Astrocyte of the cerebellum (primary cell): Measurements from ENCODE around the gene RTKN.

Source experiments
- DNase-seq: peaks from one replicate; pipeline ENCODE4 v3.0.0-alpha.2; 2011; ENCODE audit warnings: low read depth
- H3K4me3 ChIP-seq: 2 replicates; pipeline ENCODE4 v1.5.1; 2011; ENCODE audit warnings: mild to moderate bottlenecking, low read depth, low read length, moderate library complexity
- CTCF ChIP-seq: IDR thresholded peaks from 2 replicates; pipeline ENCODE4 v1.5.1; 2012; ENCODE audit warnings: low read length, low read depth, moderate library complexity, mild to moderate bottlenecking; ENCODE audit errors: missing control alignments
- in situ Hi-C: cut with HindIII; loops from 2 replicates; pipeline ENCODE4 v1.10.0; 2017; ENCODE audit warnings: low sequenced_read_pairs

The RTKN gene

DNA sequence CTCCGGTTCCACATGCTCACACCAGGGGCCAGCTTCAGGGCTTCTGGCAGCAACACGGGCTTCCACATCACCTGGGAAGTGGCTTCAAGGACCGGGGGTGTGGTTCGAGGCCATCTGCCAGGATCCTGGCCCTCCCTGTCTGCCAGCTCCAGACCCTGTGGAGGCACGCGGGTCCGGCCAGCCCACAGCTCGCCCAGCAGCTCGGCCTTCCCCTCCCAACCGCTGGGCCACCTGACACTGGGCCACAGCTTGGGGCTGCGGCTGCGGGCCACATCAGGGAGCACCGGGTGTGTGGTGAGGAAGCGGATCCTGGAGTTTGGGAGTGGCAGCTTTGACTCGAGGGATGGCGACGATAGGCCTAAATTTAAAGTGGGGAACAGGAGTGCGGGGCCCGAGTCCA is 27.3 kb downstream of the RTKN start:
- no peak for TF ChIP-seq CTCF
- DNase-seq: no peak
- peak overlapping the region; percentile 34 for H3K4me3 ChIP-seq
- in situ Hi-C loops: no loop called here

- TF ChIP-seq CTCF: no peak
- in situ Hi-C loops: no loop called here
- no peak for DNase-seq
- no peak overlapping the region for H3K4me3 ChIP-seq
Observed at GRCh38 chr2:74413001-74413698, 28.6 kb downstream of the RTKN start.

GRCh38 chr2:74407682-74408081 is 34.1 kb downstream of the RTKN start:
- TF ChIP-seq CTCF: no peak
- no peak for DNase-seq
- in situ Hi-C loops: no loop called here
- no peak overlapping the region for H3K4me3 ChIP-seq

GRCh38 chr2:74406035-74406434 is 35.7 kb downstream of the RTKN start:
- no peak for DNase-seq
- H3K4me3 ChIP-seq: no peak overlapping the region
- in situ Hi-C loops: no loop called here
- no peak for TF ChIP-seq CTCF

GRCh38 chr2:74401891-74402290 is 39.8 kb downstream of the RTKN start:
- no peak for TF ChIP-seq CTCF
- no peak overlapping the region for H3K4me3 ChIP-seq
- DNase-seq: no peak
- in situ Hi-C loops: no loop called here

GRCh38 chr2:74399785-74400184 is 42.0 kb downstream of the RTKN start:
- DNase-seq: no peak
- in situ Hi-C loops: no loop called here
- no peak overlapping the region for H3K4me3 ChIP-seq
- peak; percentile 61 for TF ChIP-seq CTCF

- no peak overlapping the region for H3K4me3 ChIP-seq
- TF ChIP-seq CTCF: no peak
- DNase-seq: no peak
- in situ Hi-C loops: no loop called here
Observed at GRCh38 chr2:74396149-74396548, 45.6 kb downstream of the RTKN start.
